Natural killer cell (primary cell): Measurements from ENCODE around the gene MYL7. TPM values are rescaled to one million over a fixed set of nuclear protein-coding genes. Genes with fewer than 3 reads are reported as not detected.

Source experiments
- ATAC-seq, 3 donors: fragments of 150-1000 bp in 2 of 3; fragments of 200-7000 bp in 1 of 3; cut with Tn5 transposase; 1 replicate in 1 of 3; 2 replicates in 2 of 3; pipeline ENCODE4 v1.10.0; 2021; ENCODE audit warnings: mild to moderate bottlenecking in 2 of 3, moderate library complexity in 2 of 3
- DNase-seq, 2 donors: peaks; one replicate each; pipeline versions ENCODE4 v3.0.0 to v3.0.0-alpha.2; 2013 to 2021; ENCODE audit warnings: mixed read lengths in 1 of 2
- H3K27ac ChIP-seq: one replicate; pipeline ENCODE4 v1.5.1; 2013; ENCODE audit warnings: mild to moderate bottlenecking, low read length
- H3K27me3 ChIP-seq: one replicate; pipeline ENCODE4 v1.6.1; 2013; ENCODE audit warnings: low read length; ENCODE audit not compliant: control insufficient read depth, insufficient read depth
- H3K36me3 ChIP-seq: one replicate; pipeline ENCODE4 v1.6.1; 2013; ENCODE audit warnings: low read length; ENCODE audit not compliant: control insufficient read depth, insufficient read depth
- H3K4me1 ChIP-seq: one replicate; pipeline ENCODE4 v1.6.1; 2013; ENCODE audit warnings: low read length; ENCODE audit not compliant: control insufficient read depth, insufficient read depth
- H3K4me3 ChIP-seq: one replicate; pipeline ENCODE4 v1.5.1; 2013; ENCODE audit warnings: low read length
- H3K9me3 ChIP-seq: one replicate; pipeline ENCODE4 v1.6.1; 2013; ENCODE audit warnings: low read length; ENCODE audit not compliant: control insufficient read depth, insufficient read depth
- H3K27ac Mint-ChIP-seq, 2 donors: one replicate each; pipeline ENCODE4 v1.8.0; 2022; ENCODE audit warnings: mild to moderate bottlenecking in 2 of 2, mixed read lengths in 2 of 2, moderate library complexity in 1 of 2
- H3K27me3 Mint-ChIP-seq, 2 donors: one replicate each; pipeline ENCODE4 v1.8.0; 2022; ENCODE audit warnings: low read depth in 2 of 2, mixed read lengths in 2 of 2
- H3K36me3 Mint-ChIP-seq: one replicate; pipeline ENCODE4 v1.8.0; 2022; ENCODE audit warnings: mixed read lengths
- H3K4me1 Mint-ChIP-seq, 2 donors: one replicate each; pipeline ENCODE4 v1.8.0; 2022; ENCODE audit warnings: mixed read lengths in 2 of 2
- H3K4me3 Mint-ChIP-seq: one replicate; pipeline ENCODE4 v1.8.0; 2022; ENCODE audit warnings: mild to moderate bottlenecking, moderate library complexity, mixed read lengths
- H3K9me3 Mint-ChIP-seq, 2 donors: one replicate each; pipeline ENCODE4 v1.8.0; 2022; ENCODE audit warnings: mixed read lengths in 2 of 2
- WGBS: methylation state at CpG from one replicate; pipeline ENCODE4 v1.1.7; 2013; ENCODE audit warnings: missing lambda C conversion rate; ENCODE audit not compliant: insufficient coverage; 5-methylcytosine and 5-hydroxymethylcytosine counted together
- intact Hi-C: fragments of 100-400 bp; cut with micrococcal nuclease; formaldehyde crosslinking; loops from one replicate; pipeline ENCODE4 v1.14.2; 2022
- total RNA-seq, 4 donors: library from RNA; stranded (reverse); fragments of 120-200 nt in 1 of 4; gene quantifications; one replicate each; pipeline versions ENCODE4 v1.2.3 to v1.2.4, GENCODE V29; 2013 to 2022
- TF ChIP-seq, protein P1 (sequence below): fragments of 200-600 bp; IDR thresholded peaks from one replicate; pipeline ENCODE4 v1.8.0; 2022; ENCODE audit warnings: antibody characterized with exemption

Gene MYL7
- total RNA-seq, 3 donors from 2014 or later (not counting 1 experiment from before 2014, with no cell fraction given), result not detected

- Mint-ChIP-seq H3K4me1 (peaks cover 0 to 6% of the 10 kb centered on the region in 2 donors), H3K9me3 (no peaks in the 10 kb centered on the region), H3K36me3 (no peaks in the 10 kb centered on the region), H3K27me3 (peaks cover 0 to 6% of the 10 kb centered on the region in 2 donors), H3K27ac (no peak overlapping the region), H3K4me3 (no peak overlapping the region)
- Histone ChIP-seq H3K4me3 (no peak overlapping the region), H3K27me3 (peaks cover 11% of the 10 kb centered on the region), H3K9me3 (no peaks in the 10 kb centered on the region), H3K27ac (no peak overlapping the region), H3K4me1 (peaks cover 18% of the 10 kb centered on the region), H3K36me3 (no peaks in the 10 kb centered on the region)
- TF ChIP-seq, protein P1, sequence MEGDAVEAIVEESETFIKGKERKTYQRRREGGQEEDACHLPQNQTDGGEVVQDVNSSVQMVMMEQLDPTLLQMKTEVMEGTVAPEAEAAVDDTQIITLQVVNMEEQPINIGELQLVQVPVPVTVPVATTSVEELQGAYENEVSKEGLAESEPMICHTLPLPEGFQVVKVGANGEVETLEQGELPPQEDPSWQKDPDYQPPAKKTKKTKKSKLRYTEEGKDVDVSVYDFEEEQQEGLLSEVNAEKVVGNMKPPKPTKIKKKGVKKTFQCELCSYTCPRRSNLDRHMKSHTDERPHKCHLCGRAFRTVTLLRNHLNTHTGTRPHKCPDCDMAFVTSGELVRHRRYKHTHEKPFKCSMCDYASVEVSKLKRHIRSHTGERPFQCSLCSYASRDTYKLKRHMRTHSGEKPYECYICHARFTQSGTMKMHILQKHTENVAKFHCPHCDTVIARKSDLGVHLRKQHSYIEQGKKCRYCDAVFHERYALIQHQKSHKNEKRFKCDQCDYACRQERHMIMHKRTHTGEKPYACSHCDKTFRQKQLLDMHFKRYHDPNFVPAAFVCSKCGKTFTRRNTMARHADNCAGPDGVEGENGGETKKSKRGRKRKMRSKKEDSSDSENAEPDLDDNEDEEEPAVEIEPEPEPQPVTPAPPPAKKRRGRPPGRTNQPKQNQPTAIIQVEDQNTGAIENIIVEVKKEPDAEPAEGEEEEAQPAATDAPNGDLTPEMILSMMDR, result no peak
- ATAC-seq (no peak), DNase-seq (no peak)
- intact Hi-C loops, result no loop called here
- WGBS, result 89% methylated on average over 18 of the region's 18 CpGs
Measured at GRCh38 chr7:44149571-44150465, 8.7 kb upstream of the MYL7 start.

GRCh38 chr7:44148961-44149536 is 7.9 kb upstream of the MYL7 start:
- Mint-ChIP-seq H3K27ac (no peak overlapping the region), H3K27me3 (peaks cover 0 to 6% of the 10 kb centered on the region in 2 donors), H3K36me3 (no peaks in the 10 kb centered on the region), H3K4me3 (no peak overlapping the region), H3K9me3 (no peaks in the 10 kb centered on the region), H3K4me1 (peaks cover 0 to 6% of the 10 kb centered on the region in 2 donors)
- H3K27me3 ChIP-seq, result peaks cover 11% of the 10 kb centered on the region
- H3K9me3 ChIP-seq, result no peaks in the 10 kb centered on the region
- intact Hi-C loops, result no loop called here
- WGBS, result 83% methylated on average over 9 of the region's 9 CpGs
- no peaks in the 10 kb centered on the region for H3K36me3 ChIP-seq
- ATAC-seq (no peak), DNase-seq (no peak)
- no peak overlapping the region for H3K4me3 ChIP-seq
- H3K27ac ChIP-seq, result no peak overlapping the region
- TF ChIP-seq, protein P1, result no peak
- H3K4me1 ChIP-seq, result peaks cover 18% of the 10 kb centered on the region

- DNase-seq, result no peak
- ATAC-seq, result no peak
- Histone ChIP-seq H3K36me3 (no peaks in the 10 kb centered on the region), H3K9me3 (no peaks in the 10 kb centered on the region), H3K27ac (no peak overlapping the region), H3K4me3 (no peak overlapping the region), H3K4me1 (peaks cover 18% of the 10 kb centered on the region), H3K27me3 (peaks cover 11% of the 10 kb centered on the region)
- peaks cover 0 to 6% of the 10 kb centered on the region in 2 donors for H3K27me3 Mint-ChIP-seq
- H3K4me3 Mint-ChIP-seq, result no peak overlapping the region
- no peak overlapping the region for H3K27ac Mint-ChIP-seq
- H3K4me1 Mint-ChIP-seq, result peaks cover 0 to 6% of the 10 kb centered on the region in 2 donors
- no peaks in the 10 kb centered on the region for H3K9me3 Mint-ChIP-seq
- intact Hi-C loops, result no loop called here
- TF ChIP-seq, protein P1, result no peak
- 90% methylated on average over 2 of the region's 2 CpGs for WGBS
- no peaks in the 10 kb centered on the region for H3K36me3 Mint-ChIP-seq
Measured at GRCh38 chr7:44148166-44148565, 7.0 kb upstream of the MYL7 start.
